HepG2 (cell line): ENCODE data around the gene KIF3A. TPM values are rescaled to one million over a fixed set of nuclear protein-coding genes. Genes with fewer than 3 reads are reported as not detected.

Experiments
- CBX1 ChIP-seq: IDR thresholded peaks from one replicate; pipeline ENCODE4 v1.6.1; 2016; ENCODE audit warnings: antibody characterized with exemption, low read depth
- HDAC6 ChIP-seq: fragments of 200-600 bp; sonication (generic); IDR thresholded peaks from 2 replicates; pipeline ENCODE4 v1.7.0; 2017; ENCODE audit warnings: mild to moderate bottlenecking, antibody characterized with exemption, low read length, low read depth
- NR2F1 ChIP-seq, 2 experiments: fragments of 450-650 bp in 1 of 2; formaldehyde crosslinking in 1 of 2; IDR thresholded peaks; 2 replicates each; pipeline versions ENCODE4 v1.5.0 to v1.6.1; 2016 to 2020; ENCODE audit warnings: mild to moderate bottlenecking in 1 of 2, missing compliant biosample characterization in 1 of 2, missing genetic modification reagents in 1 of 2, moderate library complexity in 1 of 2
- NR3C1 ChIP-seq: sonication (generic); formaldehyde crosslinking; IDR thresholded peaks from 2 replicates; pipeline ENCODE4 v1.4.0; 2020; ENCODE audit warnings: missing genetic modification reagents
- RNF2 ChIP-seq: fragments of 450-650 bp; conservative IDR thresholded peaks from 2 replicates; pipeline ENCODE4 v1.6.1; 2016; ENCODE audit warnings: low read depth
- SMYD3 ChIP-seq: sonication (generic); formaldehyde crosslinking; IDR thresholded peaks from 2 replicates; pipeline ENCODE4 v1.8.1; 2023; ENCODE audit warnings: mild to moderate bottlenecking, missing genetic modification reagents
- SNAPC2 ChIP-seq: sonication (generic); formaldehyde crosslinking; IDR thresholded peaks from 2 replicates; pipeline ENCODE4 v1.8.1; 2022; ENCODE audit warnings: mild to moderate bottlenecking, missing genetic modification reagents
- SP2 ChIP-seq: sonication (generic); formaldehyde crosslinking; IDR thresholded peaks from 2 replicates; pipeline ENCODE4 v1.5.1; 2020; ENCODE audit warnings: mild to moderate bottlenecking, missing genetic modification reagents
- SRSF9 ChIP-seq: fragments of 200-400 bp; formaldehyde crosslinking; IDR thresholded peaks from 2 replicates; pipeline ENCODE4 v1.6.1; 2018; ENCODE audit warnings: borderline replicate concordance, mild to moderate bottlenecking, low read depth, low read length; ENCODE audit not compliant: insufficient read depth, poor library complexity, severe bottlenecking
- ZFX ChIP-seq: sonication (generic); formaldehyde crosslinking; IDR thresholded peaks from 2 replicates; pipeline ENCODE4 v1.4.0; 2020; ENCODE audit warnings: mild to moderate bottlenecking, low read depth, missing genetic modification reagents, moderate library complexity
- ZNF138 ChIP-seq: sonication (generic); formaldehyde crosslinking; IDR thresholded peaks from 2 replicates; pipeline ENCODE4 v1.5.0; 2020; ENCODE audit warnings: mild to moderate bottlenecking, low read depth, missing genetic modification reagents
- ZNF451 ChIP-seq: sonication (generic); formaldehyde crosslinking; IDR thresholded peaks from 2 replicates; pipeline ENCODE4 v1.5.0; 2020; ENCODE audit warnings: mild to moderate bottlenecking, missing genetic modification reagents
- ZNF562 ChIP-seq: sonication (generic); formaldehyde crosslinking; IDR thresholded peaks from 2 replicates; pipeline ENCODE4 v1.8.0; 2022; ENCODE audit warnings: missing genetic modification reagents, borderline replicate concordance
- ZNF713 ChIP-seq: sonication (generic); formaldehyde crosslinking; IDR thresholded peaks from 2 replicates; pipeline ENCODE4 v1.4.0; 2020; ENCODE audit warnings: mild to moderate bottlenecking, missing genetic modification reagents
- ZNF749 ChIP-seq: sonication (generic); formaldehyde crosslinking; IDR thresholded peaks from 2 replicates; pipeline ENCODE4 v1.8.0; 2022; ENCODE audit warnings: mild to moderate bottlenecking, missing genetic modification reagents, moderate library complexity, borderline replicate concordance
- polyA plus RNA-seq, 8 experiments: library from polyadenylated mRNA; depleted of rRNA in 3 of 8; stranded (reverse) in 7 of 8; unstranded in 1 of 8; fragments of >200 nt; fragmentation: Illumina TruSeq in 4 of 8; extraction: Trizol in 4 of 8; gene quantifications; 2 replicates each; pipeline versions ENCODE4 v1.2.1 to v1.2.3, GENCODE V29; 2011 to 2016; ENCODE audit warnings: low read depth in 4 of 8, missing spikeins in 1 of 8, mixed read lengths in 1 of 8; ENCODE audit not compliant: insufficient read depth in 1 of 8
- total RNA-seq, 5 experiments: library from RNA; depleted of rRNA; stranded (reverse); fragments of >200 nt; fragmentation: Illumina TruSeq; extraction: Trizol; gene quantifications; 2 replicates each; pipeline ENCODE4 v1.2.3, GENCODE V29; 2016; ENCODE audit warnings: low read depth in 1 of 5
- TF ChIP-seq, protein P1 (sequence below): sonication (generic); formaldehyde crosslinking; IDR thresholded peaks from 2 replicates; pipeline ENCODE4 v1.4.0; 2020; ENCODE audit warnings: missing genetic modification reagents
- TF ChIP-seq, protein P2 (sequence below), 2 experiments: sonication (generic) in 1 of 2; formaldehyde crosslinking in 1 of 2; IDR thresholded peaks; 2 replicates each; pipeline versions ENCODE4 v1.4.0 to v1.6.1; 2018 to 2020; ENCODE audit warnings: missing genetic modification reagents in 2 of 2, borderline replicate concordance in 1 of 2, low read depth in 1 of 2, mild to moderate bottlenecking in 1 of 2, missing biosample characterization in 1 of 2
- TF ChIP-seq, protein P3 (sequence below): sonication (generic); formaldehyde crosslinking; IDR thresholded peaks from 2 replicates; pipeline ENCODE4 v1.8.1; 2023; ENCODE audit warnings: mild to moderate bottlenecking, missing genetic modification reagents, borderline replicate concordance
- TF ChIP-seq, protein P4 (sequence below): IDR thresholded peaks from 2 replicates; pipeline ENCODE4 v1.4.0; 2020; ENCODE audit warnings: mild to moderate bottlenecking, missing genetic modification reagents
- TF ChIP-seq, protein P5 (sequence below): sonication (generic); formaldehyde crosslinking; IDR thresholded peaks from 2 replicates; pipeline ENCODE4 v1.4.0; 2020; ENCODE audit warnings: missing genetic modification reagents

KIF3A gene
- total and polyA plus RNA-seq, 2 of the 13 experiments (the other 11 are each of a cell fraction or from before 2014, with no cell fraction given) = 2.3 to 8.4 TPM

DNA sequence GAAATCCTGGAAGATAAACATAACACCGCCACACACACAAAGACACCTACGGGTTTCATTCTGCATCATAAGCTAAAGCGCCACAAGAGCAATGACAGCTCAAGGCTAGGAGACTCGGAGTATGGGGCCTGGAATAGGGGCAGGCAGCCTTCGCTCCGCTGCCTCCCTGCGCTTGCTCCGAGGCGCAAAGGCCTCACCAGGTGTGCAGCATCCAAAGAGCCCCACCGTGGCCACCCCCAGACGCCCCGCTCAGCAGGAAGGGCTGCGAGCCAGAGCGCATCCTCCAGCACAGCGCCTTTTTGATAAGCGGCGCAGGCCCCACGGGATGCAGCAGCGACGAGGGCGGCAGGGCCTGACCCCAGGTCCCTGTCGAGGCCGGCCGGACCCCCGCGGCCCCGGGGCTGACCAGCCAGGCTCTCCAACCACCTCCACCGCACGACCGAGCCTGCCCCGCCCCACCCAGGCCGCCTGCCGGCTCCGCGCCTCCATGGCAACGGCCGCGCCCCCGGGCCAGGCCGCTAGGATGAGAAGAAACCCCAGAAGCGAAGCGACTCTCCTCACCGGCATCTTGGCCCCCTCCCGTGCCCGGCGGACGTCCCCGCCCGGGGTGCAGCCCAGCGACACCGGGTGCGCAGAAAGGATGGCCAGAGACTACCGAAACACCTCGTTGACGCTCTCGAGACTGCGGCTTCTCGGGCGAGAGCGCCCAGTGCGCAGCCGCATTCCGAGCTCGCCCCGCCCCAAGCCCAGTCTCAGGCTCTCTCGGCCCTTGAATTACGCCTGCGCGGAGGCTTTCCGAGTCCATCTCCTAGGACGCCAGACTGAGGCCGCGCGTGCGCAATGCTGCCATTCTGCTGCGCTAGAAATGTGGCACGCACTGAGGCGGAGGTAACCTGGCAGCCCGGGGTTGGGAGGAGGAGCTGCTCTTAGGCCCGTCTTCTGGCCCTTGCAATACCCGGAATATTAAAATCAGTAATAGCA lies at the start of gene KIF3A (continued):
- TF ChIP-seq ZNF138 (CRISPR knock-in tag) (no peak), ZNF713 (no peak), ZNF562 (no peak), ZFX (CRISPR knock-in tag) (peak; percentile 92), SP2 (CRISPR knock-in tag) (no peak), HDAC6 (no peak), NR3C1 (CRISPR knock-in tag) (no peak), SMYD3 (CRISPR knock-in tag) (no peak), SRSF9 (no peak), NR2F1 (CRISPR knock-in tag; IDR thresholded peaks at IDR 0.05) (no peak), RNF2 (no peak), ZNF749 (CRISPR knock-in tag) (no peak), ZNF451 (no peak), CBX1 (peak; percentile 24), SNAPC2 (CRISPR knock-in tag) (no peak)
- TF ChIP-seq, protein P1, sequence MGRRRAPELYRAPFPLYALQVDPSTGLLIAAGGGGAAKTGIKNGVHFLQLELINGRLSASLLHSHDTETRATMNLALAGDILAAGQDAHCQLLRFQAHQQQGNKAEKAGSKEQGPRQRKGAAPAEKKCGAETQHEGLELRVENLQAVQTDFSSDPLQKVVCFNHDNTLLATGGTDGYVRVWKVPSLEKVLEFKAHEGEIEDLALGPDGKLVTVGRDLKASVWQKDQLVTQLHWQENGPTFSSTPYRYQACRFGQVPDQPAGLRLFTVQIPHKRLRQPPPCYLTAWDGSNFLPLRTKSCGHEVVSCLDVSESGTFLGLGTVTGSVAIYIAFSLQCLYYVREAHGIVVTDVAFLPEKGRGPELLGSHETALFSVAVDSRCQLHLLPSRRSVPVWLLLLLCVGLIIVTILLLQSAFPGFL (CRISPR knock-in tag) = no peak
- TF ChIP-seq, protein P2, sequence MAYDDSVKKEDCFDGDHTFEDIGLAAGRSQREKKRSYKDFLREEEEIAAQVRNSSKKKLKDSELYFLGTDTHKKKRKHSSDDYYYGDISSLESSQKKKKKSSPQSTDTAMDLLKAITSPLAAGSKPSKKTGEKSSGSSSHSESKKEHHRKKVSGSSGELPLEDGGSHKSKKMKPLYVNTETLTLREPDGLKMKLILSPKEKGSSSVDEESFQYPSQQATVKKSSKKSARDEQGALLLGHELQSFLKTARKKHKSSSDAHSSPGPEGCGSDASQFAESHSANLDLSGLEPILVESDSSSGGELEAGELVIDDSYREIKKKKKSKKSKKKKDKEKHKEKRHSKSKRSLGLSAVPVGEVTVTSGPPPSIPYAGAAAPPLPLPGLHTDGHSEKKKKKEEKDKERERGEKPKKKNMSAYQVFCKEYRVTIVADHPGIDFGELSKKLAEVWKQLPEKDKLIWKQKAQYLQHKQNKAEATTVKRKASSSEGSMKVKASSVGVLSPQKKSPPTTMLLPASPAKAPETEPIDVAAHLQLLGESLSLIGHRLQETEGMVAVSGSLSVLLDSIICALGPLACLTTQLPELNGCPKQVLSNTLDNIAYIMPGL (CRISPR knock-in tag; IDR thresholded peaks at IDR 0.05; ENCODE audit: borderline replicate concordance in 1 of 2, low read depth in 1 of 2) = peak in 1 of 2 experiments; percentile 61; a peak in 1 of 4 replicates
- TF ChIP-seq, protein P3, sequence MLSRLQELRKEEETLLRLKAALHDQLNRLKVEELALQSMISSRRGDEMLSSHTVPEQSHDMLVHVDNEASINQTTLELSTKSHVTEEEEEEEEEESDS = no peak
- TF ChIP-seq, protein P4, sequence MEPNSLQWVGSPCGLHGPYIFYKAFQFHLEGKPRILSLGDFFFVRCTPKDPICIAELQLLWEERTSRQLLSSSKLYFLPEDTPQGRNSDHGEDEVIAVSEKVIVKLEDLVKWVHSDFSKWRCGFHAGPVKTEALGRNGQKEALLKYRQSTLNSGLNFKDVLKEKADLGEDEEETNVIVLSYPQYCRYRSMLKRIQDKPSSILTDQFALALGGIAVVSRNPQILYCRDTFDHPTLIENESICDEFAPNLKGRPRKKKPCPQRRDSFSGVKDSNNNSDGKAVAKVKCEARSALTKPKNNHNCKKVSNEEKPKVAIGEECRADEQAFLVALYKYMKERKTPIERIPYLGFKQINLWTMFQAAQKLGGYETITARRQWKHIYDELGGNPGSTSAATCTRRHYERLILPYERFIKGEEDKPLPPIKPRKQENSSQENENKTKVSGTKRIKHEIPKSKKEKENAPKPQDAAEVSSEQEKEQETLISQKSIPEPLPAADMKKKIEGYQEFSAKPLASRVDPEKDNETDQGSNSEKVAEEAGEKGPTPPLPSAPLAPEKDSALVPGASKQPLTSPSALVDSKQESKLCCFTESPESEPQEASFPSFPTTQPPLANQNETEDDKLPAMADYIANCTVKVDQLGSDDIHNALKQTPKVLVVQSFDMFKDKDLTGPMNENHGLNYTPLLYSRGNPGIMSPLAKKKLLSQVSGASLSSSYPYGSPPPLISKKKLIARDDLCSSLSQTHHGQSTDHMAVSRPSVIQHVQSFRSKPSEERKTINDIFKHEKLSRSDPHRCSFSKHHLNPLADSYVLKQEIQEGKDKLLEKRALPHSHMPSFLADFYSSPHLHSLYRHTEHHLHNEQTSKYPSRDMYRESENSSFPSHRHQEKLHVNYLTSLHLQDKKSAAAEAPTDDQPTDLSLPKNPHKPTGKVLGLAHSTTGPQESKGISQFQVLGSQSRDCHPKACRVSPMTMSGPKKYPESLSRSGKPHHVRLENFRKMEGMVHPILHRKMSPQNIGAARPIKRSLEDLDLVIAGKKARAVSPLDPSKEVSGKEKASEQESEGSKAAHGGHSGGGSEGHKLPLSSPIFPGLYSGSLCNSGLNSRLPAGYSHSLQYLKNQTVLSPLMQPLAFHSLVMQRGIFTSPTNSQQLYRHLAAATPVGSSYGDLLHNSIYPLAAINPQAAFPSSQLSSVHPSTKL (CRISPR knock-in tag) = peak; percentile 24; the same call in 1 of the 2 replicates
- TF ChIP-seq, protein P5, sequence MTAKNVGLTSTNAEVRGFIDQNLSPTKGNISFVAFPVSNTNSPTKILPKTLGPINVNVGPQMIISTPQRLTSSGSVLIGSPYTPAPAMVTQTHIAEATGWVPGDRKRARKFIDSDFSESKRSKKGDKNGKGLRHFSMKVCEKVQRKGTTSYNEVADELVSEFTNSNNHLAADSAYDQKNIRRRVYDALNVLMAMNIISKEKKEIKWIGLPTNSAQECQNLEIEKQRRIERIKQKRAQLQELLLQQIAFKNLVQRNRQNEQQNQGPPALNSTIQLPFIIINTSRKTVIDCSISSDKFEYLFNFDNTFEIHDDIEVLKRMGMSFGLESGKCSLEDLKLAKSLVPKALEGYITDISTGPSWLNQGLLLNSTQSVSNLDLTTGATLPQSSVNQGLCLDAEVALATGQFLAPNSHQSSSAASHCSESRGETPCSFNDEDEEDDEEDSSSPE (CRISPR knock-in tag) = peak; percentile 46; the same call in 1 of the 2 replicates
